ENCODE results near the gene EPC1. TPM values are rescaled to one million over a fixed set of nuclear protein-coding genes. Genes with fewer than 3 reads are reported as not detected.

Gene EPC1
- total RNA-seq, 4 donors from 2014 or later, result 47.5 to 72.8 (median 62.7) TPM

DNA sequence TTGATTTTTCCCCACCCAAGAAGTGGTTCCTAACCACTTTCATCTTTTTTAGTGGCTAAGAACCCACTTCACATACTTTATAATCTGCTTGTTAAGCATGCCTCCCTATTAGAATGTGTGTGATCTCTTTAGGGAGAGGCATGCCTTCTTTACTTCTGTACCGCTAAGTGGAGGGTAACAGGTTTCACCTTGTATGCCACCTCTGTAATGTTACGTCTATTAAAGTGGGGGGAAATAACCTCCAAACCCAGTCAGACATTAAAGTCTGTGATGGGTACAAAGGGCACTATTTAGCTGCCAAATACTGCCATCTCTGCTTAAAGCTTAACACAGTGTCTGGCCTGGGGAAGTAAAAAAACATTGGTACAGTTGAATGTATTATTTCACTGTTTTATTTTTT lies 51.9 kb downstream of the EPC1 start:
- H3K4me3 ChIP-seq, result no peak overlapping the region
- H3K4me1 ChIP-seq, result peaks cover 0 to 40% (median 0%) of the 10 kb centered on the region in 4 donors
- H3K36me3 ChIP-seq, result peaks cover 0 to 16% (median 0%) of the 10 kb centered on the region in 3 donors
- H3K27ac ChIP-seq, result no peak overlapping the region
- WGBS, 2 donors, result 64 to 71% methylated on average over 2 of the region's 2 CpGs
- no peaks in the 10 kb centered on the region for H3K27me3 ChIP-seq
- TF ChIP-seq EP300 (IDR thresholded peaks at IDR 0.05), result no peak
- TF ChIP-seq, protein P1, sequence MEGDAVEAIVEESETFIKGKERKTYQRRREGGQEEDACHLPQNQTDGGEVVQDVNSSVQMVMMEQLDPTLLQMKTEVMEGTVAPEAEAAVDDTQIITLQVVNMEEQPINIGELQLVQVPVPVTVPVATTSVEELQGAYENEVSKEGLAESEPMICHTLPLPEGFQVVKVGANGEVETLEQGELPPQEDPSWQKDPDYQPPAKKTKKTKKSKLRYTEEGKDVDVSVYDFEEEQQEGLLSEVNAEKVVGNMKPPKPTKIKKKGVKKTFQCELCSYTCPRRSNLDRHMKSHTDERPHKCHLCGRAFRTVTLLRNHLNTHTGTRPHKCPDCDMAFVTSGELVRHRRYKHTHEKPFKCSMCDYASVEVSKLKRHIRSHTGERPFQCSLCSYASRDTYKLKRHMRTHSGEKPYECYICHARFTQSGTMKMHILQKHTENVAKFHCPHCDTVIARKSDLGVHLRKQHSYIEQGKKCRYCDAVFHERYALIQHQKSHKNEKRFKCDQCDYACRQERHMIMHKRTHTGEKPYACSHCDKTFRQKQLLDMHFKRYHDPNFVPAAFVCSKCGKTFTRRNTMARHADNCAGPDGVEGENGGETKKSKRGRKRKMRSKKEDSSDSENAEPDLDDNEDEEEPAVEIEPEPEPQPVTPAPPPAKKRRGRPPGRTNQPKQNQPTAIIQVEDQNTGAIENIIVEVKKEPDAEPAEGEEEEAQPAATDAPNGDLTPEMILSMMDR (IDR thresholded peaks at IDR 0.05), result no peak
- no peak for TF ChIP-seq POLR2A (IDR thresholded peaks at IDR 0.05)
- no peaks in the 10 kb centered on the region for H3K9me3 ChIP-seq
- DNase-seq (ENCODE audit: low spot score in 2 of 2), result no peak

- H3K36me3 ChIP-seq, result peaks cover 0 to 30% (median 0%) of the 10 kb centered on the region in 3 donors
Measured at GRCh38 chr10:32293581-32293980, 53.4 kb downstream of the EPC1 start.

GRCh38 chr10:32279795-32280194 lies 67.2 kb downstream of the EPC1 start:
- no peak for DNase-seq (ENCODE audit: low spot score in 2 of 2)
- WGBS, 2 donors, result 100% methylated on average over 1 of the region's 1 CpG
- TF ChIP-seq POLR2A (IDR thresholded peaks at IDR 0.05) (no peak), EP300 (IDR thresholded peaks at IDR 0.05) (no peak)
- TF ChIP-seq, protein P1 (IDR thresholded peaks at IDR 0.05), result no peak
- H3K4me3 ChIP-seq, result no peak overlapping the region
- peaks cover 0 to 84% (median 0%) of the 10 kb centered on the region in 3 donors for H3K36me3 ChIP-seq
- H3K27me3 ChIP-seq, result no peaks in the 10 kb centered on the region
- H3K9me3 ChIP-seq, result no peaks in the 10 kb centered on the region
- H3K4me1 ChIP-seq, result no peaks in the 10 kb centered on the region
- H3K27ac ChIP-seq, result no peak overlapping the region

More at GRCh38 chr10:32293581-32293980, 53.4 kb downstream of the EPC1 start:
- H3K4me3 ChIP-seq, result no peak overlapping the region
- 84 to 89% methylated on average over 4 of the region's 4 CpGs for WGBS, 2 donors
- H3K27ac ChIP-seq, result no peak overlapping the region
- peaks cover 0 to 34% (median 0%) of the 10 kb centered on the region in 4 donors for H3K4me1 ChIP-seq
- TF ChIP-seq EP300 (IDR thresholded peaks at IDR 0.05) (no peak), POLR2A (IDR thresholded peaks at IDR 0.05) (no peak)
- TF ChIP-seq, protein P1 (IDR thresholded peaks at IDR 0.05), result no peak
- no peaks in the 10 kb centered on the region for H3K27me3 ChIP-seq
- no peak for DNase-seq (ENCODE audit: low spot score in 2 of 2)
- H3K9me3 ChIP-seq, result no peaks in the 10 kb centered on the region

DNA sequence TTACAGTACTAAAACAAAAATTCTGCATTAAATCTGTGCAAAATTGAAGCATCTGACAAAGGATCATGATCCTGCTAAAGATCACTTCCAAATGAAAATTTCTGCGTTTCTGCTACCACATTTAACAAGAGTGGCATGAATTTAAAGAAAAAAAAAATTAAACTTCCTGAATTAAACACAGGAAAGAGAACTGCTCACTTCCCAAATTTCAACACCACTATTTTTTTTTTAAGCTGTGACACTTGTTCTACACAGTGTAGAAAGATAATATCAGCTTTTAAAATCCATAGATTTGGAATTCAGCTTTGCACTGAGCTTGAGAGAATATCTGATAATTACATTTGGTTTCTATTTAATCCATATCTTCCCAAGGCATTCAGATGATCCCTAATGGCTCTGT lies 73.6 kb downstream of the EPC1 start:
- no peak overlapping the region for H3K27ac ChIP-seq
- H3K36me3 ChIP-seq, result peaks cover 5 to 83% (median 11%) of the 10 kb centered on the region in 3 donors
- DNase-seq (ENCODE audit: low spot score in 2 of 2), result no peak
- no peak overlapping the region for H3K4me3 ChIP-seq
- 57 to 70% methylated on average over 1 of the region's 1 CpG for WGBS, 2 donors
- peaks cover 0 to 33% (median 0%) of the 10 kb centered on the region in 4 donors for H3K4me1 ChIP-seq
- H3K27me3 ChIP-seq, result no peaks in the 10 kb centered on the region
- TF ChIP-seq EP300 (IDR thresholded peaks at IDR 0.05), result no peak
- no peak for TF ChIP-seq POLR2A (IDR thresholded peaks at IDR 0.05)
- TF ChIP-seq, protein P1 (IDR thresholded peaks at IDR 0.05), result no peak
- no peaks in the 10 kb centered on the region for H3K9me3 ChIP-seq

DNA sequence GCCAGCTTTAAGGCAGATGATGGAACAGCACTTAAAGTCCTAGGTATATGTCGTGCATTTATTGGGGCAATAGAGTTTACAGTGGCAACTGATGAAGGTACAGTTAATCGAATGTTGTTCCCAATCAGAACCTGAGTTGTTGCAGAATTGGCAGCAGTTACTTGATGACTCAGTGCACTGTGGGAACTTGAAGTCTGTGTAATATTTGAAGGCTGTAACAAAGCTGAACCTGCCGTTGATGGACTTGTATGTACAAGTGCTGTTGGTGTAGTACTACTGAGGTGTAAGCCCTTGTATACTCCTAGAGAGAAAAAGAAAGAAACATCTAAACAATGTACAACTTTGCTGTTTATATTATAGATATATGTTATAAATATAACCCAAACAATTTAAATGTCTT lies 75.3 kb downstream of the EPC1 start:
- TF ChIP-seq, protein P1 (IDR thresholded peaks at IDR 0.05), result no peak
- Histone ChIP-seq H3K4me3 (no peak overlapping the region), H3K36me3 (peaks cover 5 to 85% (median 11%) of the 10 kb centered on the region in 3 donors), H3K27me3 (no peaks in the 10 kb centered on the region), H3K4me1 (peaks cover 0 to 33% (median 2%) of the 10 kb centered on the region in 4 donors), H3K27ac (no peak overlapping the region), H3K9me3 (no peaks in the 10 kb centered on the region)
- 86 to 89% methylated on average over 3 of the region's 3 CpGs for WGBS, 2 donors
- DNase-seq (ENCODE audit: low spot score in 2 of 2), result no peak

Measured in tibial nerve (tissue), 4 donors.